GM19193 (cell line): Measurements from ENCODE around the gene KCNT1.

Source experiments
- POLR2A ChIP-seq: IDR thresholded peaks from 4 replicates; pipeline ENCODE4 v1.6.1; 2011; ENCODE audit not compliant: insufficient read depth, insufficient read length; ENCODE audit errors: extremely low read depth

KCNT1 gene

GRCh38 chr9:135777623-135778177, 75.7 kb downstream of the KCNT1 start:
- no peak for TF ChIP-seq POLR2A

- TF ChIP-seq POLR2A, result no peak
These were observed 76.4 kb downstream of the KCNT1 start for GRCh38 chr9:135778421-135778820.

DNA sequence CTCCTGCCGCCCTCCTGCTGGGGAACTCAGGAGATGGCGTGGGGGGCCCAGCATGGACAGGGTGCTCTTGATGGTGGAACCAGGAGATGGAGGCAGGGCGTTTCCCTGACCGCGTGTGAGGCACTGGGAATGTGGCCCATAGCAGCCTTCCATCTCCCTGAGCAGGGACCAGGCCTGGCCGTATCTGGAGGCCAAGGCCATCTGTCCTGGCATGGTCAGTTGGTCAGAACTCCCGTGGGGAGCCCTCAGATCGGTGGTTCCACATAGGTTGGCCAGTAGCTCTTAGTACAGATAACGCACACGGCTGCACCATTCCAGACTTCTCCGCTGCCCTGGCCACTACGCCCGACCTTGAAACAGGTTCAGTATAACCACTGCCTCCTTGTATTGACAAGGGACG, 77.6 kb downstream of the KCNT1 start:
- TF ChIP-seq POLR2A, result no peak

DNA sequence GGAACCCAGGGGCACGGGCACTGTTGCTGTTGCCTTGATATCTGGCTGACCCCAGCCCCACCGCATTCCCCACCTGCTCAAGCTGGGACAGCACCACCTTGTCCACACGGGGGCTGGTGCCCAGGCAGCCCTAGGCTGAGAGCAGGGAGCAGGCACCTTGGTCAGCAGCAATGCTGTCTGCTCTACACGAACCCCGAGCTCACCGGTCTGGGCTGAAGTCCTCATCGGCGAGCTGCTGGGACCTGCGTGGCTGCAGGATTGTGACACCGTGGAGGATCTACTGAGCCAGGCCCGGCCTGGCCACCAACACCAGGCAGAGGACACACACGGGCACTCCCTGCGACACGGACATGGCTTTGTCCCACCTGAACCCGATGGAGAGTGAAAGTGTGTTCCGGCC, 78.1 kb downstream of the KCNT1 start:
- no peak for TF ChIP-seq POLR2A

GRCh38 chr9:135780626-135781025, 78.6 kb downstream of the KCNT1 start:
- TF ChIP-seq POLR2A, result no peak

DNA sequence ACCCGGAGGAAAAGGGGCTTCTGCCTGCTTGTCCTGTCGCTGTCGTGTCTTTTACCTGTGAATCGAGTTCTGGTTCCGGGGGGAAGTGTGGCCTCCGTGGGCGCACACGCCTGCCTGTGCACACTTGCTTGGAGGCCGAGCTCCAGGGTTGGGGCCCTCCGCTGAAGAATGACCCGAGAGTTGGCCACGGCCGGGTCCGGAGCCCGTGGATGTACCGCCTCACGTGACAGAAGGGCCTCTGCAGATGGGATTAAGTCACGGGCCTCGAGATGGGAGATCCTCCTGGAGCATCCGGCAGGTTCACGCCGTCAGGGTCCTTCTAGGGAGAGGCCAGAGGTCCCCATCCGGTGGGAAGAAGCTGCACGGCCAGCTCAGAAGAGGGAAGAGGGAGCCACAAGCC, 81.0 kb downstream of the KCNT1 start:
- TF ChIP-seq POLR2A, result no peak

DNA sequence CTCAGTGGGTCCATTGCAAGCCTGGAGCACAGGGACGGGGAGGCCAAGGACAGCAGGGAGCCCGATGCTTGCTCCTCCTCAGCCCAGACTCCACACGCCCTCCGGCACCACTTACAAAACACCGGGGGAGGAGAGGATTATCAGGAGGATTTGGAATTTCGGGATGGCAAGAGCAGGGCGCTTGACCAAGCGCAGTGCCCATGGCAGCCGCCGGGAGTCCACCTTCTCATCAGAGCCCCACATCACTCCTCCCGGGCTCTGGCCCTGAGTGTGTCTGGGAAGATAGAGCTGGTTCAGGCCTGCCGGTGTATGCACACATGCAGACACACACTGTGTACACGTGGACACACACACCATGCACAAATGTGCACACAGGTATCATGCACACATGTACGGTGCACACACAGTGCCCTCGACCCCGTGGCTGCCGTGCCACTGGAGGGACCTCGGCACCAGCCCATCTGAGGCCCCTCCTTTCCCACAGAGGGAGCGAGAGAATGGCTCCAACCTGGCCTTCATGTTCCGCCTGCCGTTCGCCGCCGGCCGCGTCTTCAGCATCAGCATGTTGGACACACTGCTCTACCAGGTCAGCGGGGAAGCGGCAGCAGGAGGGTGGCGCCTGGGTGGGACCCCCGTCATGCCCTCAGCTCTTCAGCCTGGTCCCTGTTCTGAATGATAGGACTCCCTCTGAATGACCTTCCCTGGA, 81.7 kb downstream of the KCNT1 start:
- TF ChIP-seq POLR2A, result no peak

DNA sequence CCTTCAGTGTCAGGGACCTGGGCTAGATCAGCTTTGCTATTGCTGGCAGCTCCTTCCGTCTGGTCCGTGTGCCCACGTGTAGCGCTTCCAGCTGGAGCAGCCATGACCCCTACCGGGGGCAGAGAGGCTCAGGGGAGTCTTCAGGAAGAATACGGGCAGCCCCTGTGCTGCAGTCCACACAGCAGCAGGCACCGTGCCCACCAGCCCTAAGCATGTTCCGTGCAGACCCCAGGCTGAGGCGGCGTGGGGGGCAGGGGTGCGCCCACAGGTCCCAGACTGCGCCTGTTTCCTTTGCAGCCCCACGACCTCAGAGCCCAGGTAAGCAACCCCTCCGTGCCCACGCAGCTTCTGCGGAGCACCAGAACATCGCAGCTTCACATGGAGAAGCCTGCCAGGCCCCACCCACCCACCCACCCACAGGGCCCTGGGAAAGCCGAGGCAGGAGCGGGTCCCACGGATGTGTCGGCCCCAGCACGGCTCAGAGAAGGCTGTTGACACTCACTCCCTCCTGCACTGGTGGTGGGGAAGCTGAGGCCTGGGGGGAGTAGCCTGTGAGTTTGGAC, 83.1 kb downstream of the KCNT1 start:
- TF ChIP-seq POLR2A, result no peak

DNA sequence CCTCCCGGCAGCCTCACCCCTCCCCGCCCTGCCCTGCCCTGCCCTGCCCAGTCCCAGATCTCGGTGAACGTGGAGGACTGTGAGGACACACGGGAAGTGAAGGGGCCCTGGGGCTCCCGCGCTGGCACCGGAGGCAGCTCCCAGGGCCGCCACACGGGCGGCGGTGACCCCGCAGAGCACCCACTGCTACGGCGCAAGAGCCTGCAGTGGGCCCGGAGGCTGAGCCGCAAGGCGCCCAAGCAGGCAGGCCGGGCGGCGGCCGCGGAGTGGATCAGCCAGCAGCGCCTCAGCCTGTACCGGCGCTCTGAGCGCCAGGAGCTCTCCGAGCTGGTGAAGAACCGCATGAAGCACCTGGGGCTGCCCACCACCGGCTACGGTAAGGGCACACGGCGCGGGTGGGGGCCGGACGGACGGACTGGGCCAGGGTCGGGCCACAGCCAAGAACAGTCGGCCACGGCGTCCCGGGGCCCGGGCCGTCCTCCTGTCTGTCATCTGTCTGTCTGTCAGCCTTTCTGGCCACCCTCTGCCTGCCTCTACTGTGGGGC, 84.2 kb downstream of the KCNT1 start:
- TF ChIP-seq POLR2A, result no peak

DNA sequence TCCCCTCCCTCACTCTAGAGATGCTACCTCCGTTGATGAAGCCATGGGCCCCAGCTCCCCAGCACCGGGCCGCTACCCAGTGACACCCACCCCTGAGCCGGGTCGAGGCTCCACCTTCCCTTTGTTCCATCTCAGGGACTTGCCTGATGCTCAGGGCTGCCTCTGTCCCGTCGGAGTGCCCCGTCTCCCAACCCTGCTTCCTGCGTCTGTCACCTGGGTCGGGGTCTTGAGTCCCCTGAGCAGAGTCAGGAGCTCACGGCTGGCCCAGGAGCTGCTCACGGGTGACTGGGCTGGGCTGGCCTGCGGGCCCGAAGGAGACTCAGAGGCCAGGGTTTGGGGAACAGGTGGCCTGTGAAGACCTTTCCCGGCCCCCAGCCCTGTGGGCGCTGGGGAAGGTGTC, 85.3 kb downstream of the KCNT1 start:
- TF ChIP-seq POLR2A, result no peak

DNA sequence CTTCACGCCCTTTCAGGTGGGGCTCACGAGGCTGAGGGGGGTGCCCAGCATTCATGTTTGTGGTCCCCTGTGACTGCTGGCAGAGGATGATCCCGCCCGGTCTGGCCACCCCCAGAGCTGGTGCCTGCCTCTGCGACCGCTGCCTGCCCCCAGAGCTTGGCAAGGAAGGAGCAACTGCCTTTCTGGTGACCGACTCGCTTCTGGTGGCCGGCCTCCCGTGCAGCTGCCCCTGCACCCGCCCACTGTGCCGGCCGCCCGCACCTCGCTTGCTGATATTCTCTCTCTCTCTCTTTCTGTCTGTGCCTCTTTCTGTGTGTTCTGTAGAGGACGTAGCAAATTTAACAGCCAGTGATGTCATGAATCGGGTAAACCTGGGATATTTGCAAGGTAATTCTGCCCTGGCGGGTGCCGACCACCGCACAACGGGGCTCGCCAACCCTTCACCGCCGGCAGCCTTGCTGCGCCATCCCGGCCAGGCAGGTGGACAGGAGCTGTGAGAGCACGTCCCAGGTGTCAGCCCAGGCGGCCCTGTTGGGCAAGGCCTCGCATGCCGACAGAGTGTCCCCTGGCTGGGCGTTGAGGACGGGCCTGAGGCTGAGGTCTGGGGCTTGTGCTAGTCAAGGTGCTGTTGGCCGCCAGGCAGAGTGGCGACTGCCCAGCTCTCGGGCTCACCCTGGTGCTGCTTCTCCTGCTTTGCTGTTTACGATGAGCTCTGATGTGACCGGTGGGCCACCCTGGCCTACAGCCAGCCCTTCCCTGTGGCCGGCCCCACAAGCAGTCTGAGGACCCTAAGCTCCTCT, 86.0 kb downstream of the KCNT1 start:
- no peak for TF ChIP-seq POLR2A

GRCh38 chr9:135788576-135789300, 86.8 kb downstream of the KCNT1 start:
- no peak for TF ChIP-seq POLR2A

- no peak for TF ChIP-seq POLR2A
These were observed 87.9 kb downstream of the KCNT1 start for GRCh38 chr9:135789838-135790291.

DNA sequence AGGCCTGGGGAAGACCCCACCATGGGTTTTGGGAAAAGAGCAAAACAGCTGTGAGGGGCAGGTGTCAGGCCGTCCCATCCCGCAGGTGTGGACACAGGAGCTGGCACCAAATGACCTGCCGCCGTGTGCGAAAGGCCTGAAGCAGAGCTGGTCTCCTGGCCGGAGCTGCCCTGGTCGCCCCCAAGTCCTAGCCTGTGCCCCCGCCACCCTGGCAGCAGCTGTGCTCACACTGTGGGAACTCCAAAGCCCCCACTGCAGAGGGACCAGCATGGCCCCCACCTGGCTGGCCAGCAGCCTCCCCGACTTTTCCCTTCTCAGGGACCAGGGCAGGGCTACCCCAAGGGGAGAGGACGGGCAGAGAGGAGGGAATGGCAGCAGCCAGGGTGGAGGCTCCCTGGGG, 88.4 kb downstream of the KCNT1 start:
- TF ChIP-seq POLR2A, result no peak

- TF ChIP-seq POLR2A, result no peak
These were observed 88.9 kb downstream of the KCNT1 start for GRCh38 chr9:135790850-135791249.
